Right lobe of liver (tissue), 4 donors: Measurements from ENCODE around the gene NDC1.

ENCODE experiments used
- CTCF ChIP-seq, 4 donors: fragments of 200-600 bp in 3 of 4; fragments of 450-650 bp in 1 of 4; IDR thresholded peaks; one replicate each; pipeline versions ENCODE4 v1.5.1 to v1.8.0; 2016 to 2022; ENCODE audit warnings: antibody characterized with exemption in 4 of 4, mild to moderate bottlenecking in 2 of 4
- POLR2A ChIP-seq: fragments of 450-650 bp; IDR thresholded peaks from one replicate; pipeline ENCODE4 v1.6.1; 2017; ENCODE audit warnings: antibody characterized with exemption, mild to moderate bottlenecking
- donor health status: DM: no; HTN: no; CAD: no.
- donor health status: DM: no; HTN: no; CAD: no.
- donor health status: DM: no; HTN: yes; CAD: no.

- TF ChIP-seq CTCF (IDR thresholded peaks at IDR 0.05) (no peak), POLR2A (no peak)
Measured at GRCh38 chr1:53781654-53782053, 56.4 kb downstream of the NDC1 start.
